ENCODE results near the gene ARHGDIB.

- TF ChIP-seq CTCF (IDR thresholded peaks at IDR 0.05) = no peak
- no peak for TF ChIP-seq POLR2AphosphoS5 (IDR thresholded peaks at IDR 0.05)
- no peak for TF ChIP-seq POLR2A (IDR thresholded peaks at IDR 0.05)
- TF ChIP-seq EP300 (IDR thresholded peaks at IDR 0.05) = no peak
Observed at GRCh38 chr12:14981049-14981448, 19.6 kb upstream of the ARHGDIB start.

Measured in stomach (tissue), 4 donors.